ENCODE data around the gene FASN. TPM values are rescaled to one million over a fixed set of nuclear protein-coding genes. Genes with fewer than 3 reads are reported as not detected.

FASN gene
- total and polyA plus RNA-seq, 2 of the 13 experiments (the other 11 are each of a cell fraction or from before 2014, with no cell fraction given): 51.7 to 101 TPM

GRCh38 chr17:82035956-82036633 is 61.9 kb downstream of the FASN start:
- in situ Hi-C loops (cut with HindIII; ENCODE audit: extremely low pct_ligation_motif_present, low pct_unique_long_range_greater_than_20kb) (loop anchor here (5.0 kb wide), 1 partner anchor 121 kb away; no protein-coding TSS in a partner anchor), intact Hi-C loops (cut with micrococcal nuclease; ENCODE audit: unreplicated experiment) (loop anchor here (2.0 to 5.0 kb wide), 2 partner anchors 67 to 116 kb away; no protein-coding TSS in a partner anchor)
- FAIRE-seq (no peak), DNase-seq (ENCODE audit: low spot score) (no peak), ATAC-seq (no peak)
- Histone ChIP-seq H3K79me2 (ENCODE audit: insufficient read depth, low read length) (peaks cover 13% of the 10 kb centered on the region), H4K20me1 (ENCODE audit: insufficient read depth, low read length) (peaks cover 20% of the 10 kb centered on the region), H2AFZ (ENCODE audit: low read length) (no peak overlapping the region), H3K27ac (ENCODE audit: extremely low read length, insufficient read depth, low read length) (peak overlapping the region; percentile 91), H3K4me1 (ENCODE audit: insufficient read depth, low read length) (peaks cover 54% of the 10 kb centered on the region), H3K9ac (ENCODE audit: insufficient read depth, low read depth, low read length) (peak overlapping the region; percentile 91), H3K4me3 (replicated peaks in 1 of 3; ENCODE audit: insufficient read depth in 1 of 3, low read depth in 2 of 3, low read length in 3 of 3) (peak overlapping the region; percentile 87 to 98 (median 93)), H3K36me3 (replicated peaks in 1 of 2; ENCODE audit: control insufficient read depth in 1 of 2, insufficient read depth in 2 of 2, low read length in 2 of 2) (peaks cover 5 to 12% of the 10 kb centered on the region in 2 experiments), H3K4me2 (ENCODE audit: low read depth, low read length) (peak overlapping the region; percentile 95), H3K27me3 (ENCODE audit: control insufficient read depth in 1 of 2, insufficient read depth in 2 of 2, low read length in 2 of 2) (no peaks in the 10 kb centered on the region), H3K9me3 (ENCODE audit: low read length) (no peaks in the 10 kb centered on the region)
- POLR2A ChIA-PET: interaction anchor here (0.9 to 6.2 kb wide), 9 partner anchors 13 to 206 kb away, joined by 3 to 112 read pairs (median 20); partner anchors contain the start of genes CENPX, FASN and LRRC45
- BruUV-seq (replicated peaks): TSS peak; percentile 72
- WGBS (ENCODE audit: low lambda C conversion rate): 97% methylated on average over 8 of the region's 20 CpGs
- CTCF ChIA-PET (ENCODE audit: low intra/inter-chr PET ratio, low total read pairs): interaction anchor here (1.8 kb wide), 1 partner anchor 77 kb away, joined by 7 read pairs; no protein-coding TSS in a partner anchor
- TF ChIP-seq ZC3H13 (CRISPR knock-in tag; IDR thresholded peaks at IDR 0.05) (peak; percentile 43; the same call in 1 of the 2 replicates), ZNF180 (CRISPR knock-in tag; IDR thresholded peaks at IDR 0.05; ENCODE audit: borderline replicate concordance, low read depth) (no peak), RARG (CRISPR knock-in tag; IDR thresholded peaks at IDR 0.05; ENCODE audit: low read depth) (no peak), MZF1 (CRISPR knock-in tag; IDR thresholded peaks at IDR 0.05; ENCODE audit: borderline replicate concordance) (no peak), ZNF577 (CRISPR knock-in tag; IDR thresholded peaks at IDR 0.05; ENCODE audit: borderline replicate concordance, low read depth) (no peak), KMT2A (CRISPR knock-in tag; IDR thresholded peaks at IDR 0.05) (no peak), ZNF331 (CRISPR knock-in tag; IDR thresholded peaks at IDR 0.05) (no peak), NFIB (CRISPR knock-in tag; IDR thresholded peaks at IDR 0.05; ENCODE audit: borderline replicate concordance) (peak; percentile 67; the same call in 1 of the 2 replicates), IKZF4 (CRISPR knock-in tag; IDR thresholded peaks at IDR 0.05; ENCODE audit: borderline replicate concordance, low read depth, not compliant biosample characterization) (no peak), RFX1 (IDR thresholded peaks at IDR 0.05) (no peak), ZNF7 (CRISPR knock-in tag; IDR thresholded peaks at IDR 0.05) (no peak), REL (CRISPR knock-in tag; conservative IDR thresholded peaks at IDR 0.05) (peak; percentile 52; the same call in 1 of the 2 replicates), IRF2 (CRISPR knock-in tag; IDR thresholded peaks at IDR 0.05) (no peak), ZNF33B (CRISPR knock-in tag; IDR thresholded peaks at IDR 0.05) (no peak)
- TF ChIP-seq, protein P1, sequence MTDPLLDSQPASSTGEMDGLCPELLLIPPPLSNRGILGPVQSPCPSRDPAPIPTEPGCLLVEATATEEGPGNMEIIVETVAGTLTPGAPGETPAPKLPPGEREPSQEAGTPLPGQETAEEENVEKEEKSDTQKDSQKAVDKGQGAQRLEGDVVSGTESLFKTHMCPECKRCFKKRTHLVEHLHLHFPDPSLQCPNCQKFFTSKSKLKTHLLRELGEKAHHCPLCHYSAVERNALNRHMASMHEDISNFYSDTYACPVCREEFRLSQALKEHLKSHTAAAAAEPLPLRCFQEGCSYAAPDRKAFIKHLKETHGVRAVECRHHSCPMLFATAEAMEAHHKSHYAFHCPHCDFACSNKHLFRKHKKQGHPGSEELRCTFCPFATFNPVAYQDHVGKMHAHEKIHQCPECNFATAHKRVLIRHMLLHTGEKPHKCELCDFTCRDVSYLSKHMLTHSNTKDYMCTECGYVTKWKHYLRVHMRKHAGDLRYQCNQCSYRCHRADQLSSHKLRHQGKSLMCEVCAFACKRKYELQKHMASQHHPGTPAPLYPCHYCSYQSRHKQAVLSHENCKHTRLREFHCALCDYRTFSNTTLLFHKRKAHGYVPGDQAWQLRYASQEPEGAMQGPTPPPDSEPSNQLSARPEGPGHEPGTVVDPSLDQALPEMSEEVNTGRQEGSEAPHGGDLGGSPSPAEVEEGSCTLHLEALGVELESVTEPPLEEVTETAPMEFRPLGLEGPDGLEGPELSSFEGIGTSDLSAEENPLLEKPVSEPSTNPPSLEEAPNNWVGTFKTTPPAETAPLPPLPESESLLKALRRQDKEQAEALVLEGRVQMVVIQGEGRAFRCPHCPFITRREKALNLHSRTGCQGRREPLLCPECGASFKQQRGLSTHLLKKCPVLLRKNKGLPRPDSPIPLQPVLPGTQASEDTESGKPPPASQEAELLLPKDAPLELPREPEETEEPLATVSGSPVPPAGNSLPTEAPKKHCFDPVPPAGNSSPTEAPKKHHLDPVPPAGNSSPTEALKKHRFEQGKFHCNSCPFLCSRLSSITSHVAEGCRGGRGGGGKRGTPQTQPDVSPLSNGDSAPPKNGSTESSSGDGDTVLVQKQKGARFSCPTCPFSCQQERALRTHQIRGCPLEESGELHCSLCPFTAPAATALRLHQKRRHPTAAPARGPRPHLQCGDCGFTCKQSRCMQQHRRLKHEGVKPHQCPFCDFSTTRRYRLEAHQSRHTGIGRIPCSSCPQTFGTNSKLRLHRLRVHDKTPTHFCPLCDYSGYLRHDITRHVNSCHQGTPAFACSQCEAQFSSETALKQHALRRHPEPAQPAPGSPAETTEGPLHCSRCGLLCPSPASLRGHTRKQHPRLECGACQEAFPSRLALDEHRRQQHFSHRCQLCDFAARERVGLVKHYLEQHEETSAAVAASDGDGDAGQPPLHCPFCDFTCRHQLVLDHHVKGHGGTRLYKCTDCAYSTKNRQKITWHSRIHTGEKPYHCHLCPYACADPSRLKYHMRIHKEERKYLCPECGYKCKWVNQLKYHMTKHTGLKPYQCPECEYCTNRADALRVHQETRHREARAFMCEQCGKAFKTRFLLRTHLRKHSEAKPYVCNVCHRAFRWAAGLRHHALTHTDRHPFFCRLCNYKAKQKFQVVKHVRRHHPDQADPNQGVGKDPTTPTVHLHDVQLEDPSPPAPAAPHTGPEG (CRISPR knock-in tag; IDR thresholded peaks at IDR 0.05): no peak

All from HepG2 (cell line).